Esophagus muscularis mucosa (tissue), 4 donors: ENCODE measurements around the gene NPAS4.

ENCODE experiments used
- EP300 ChIP-seq: sonication (generic); formaldehyde crosslinking; IDR thresholded peaks from one replicate; pipeline ENCODE4 v1.6.1; 2017; ENCODE audit warnings: antibody characterized with exemption
- POLR2AphosphoS5 ChIP-seq, 2 donors: sonication (generic); formaldehyde crosslinking; IDR thresholded peaks; one replicate each; pipeline ENCODE4 v1.6.1; 2017; ENCODE audit warnings: antibody characterized with exemption in 2 of 2
- TF ChIP-seq, protein P1 (sequence below), 3 experiments: fragments of 200-600 bp in 2 of 3; fragments of 450-650 bp in 1 of 3; sonication (generic) in 2 of 3; IDR thresholded peaks; one replicate each; pipeline ENCODE4 v1.5.1; 2017 to 2019; ENCODE audit warnings: antibody characterized with exemption in 3 of 3, mild to moderate bottlenecking in 2 of 3, moderate library complexity in 1 of 3

DNA sequence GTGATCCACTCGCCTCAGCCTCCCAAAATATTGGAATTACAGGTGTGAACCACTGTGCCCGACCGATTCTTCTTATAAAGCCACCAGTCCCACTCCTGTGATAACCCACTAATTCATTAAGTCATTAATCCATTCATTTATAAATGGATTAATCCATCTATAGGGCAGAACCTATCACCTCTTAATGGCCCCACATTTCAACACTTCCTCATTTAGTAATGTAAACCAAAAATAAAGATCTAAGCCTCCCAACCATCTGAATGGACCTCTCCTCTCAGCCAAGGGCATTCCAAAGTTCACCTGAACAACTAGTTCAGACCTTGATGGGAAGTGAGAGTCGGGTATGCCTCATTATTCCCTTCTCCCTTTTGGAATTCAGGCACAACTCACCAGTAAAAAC lies 27.7 kb downstream of the NPAS4 start:
- TF ChIP-seq EP300 (no peak), POLR2AphosphoS5 (IDR thresholded peaks at IDR 0.05) (no peak)
- TF ChIP-seq, protein P1, sequence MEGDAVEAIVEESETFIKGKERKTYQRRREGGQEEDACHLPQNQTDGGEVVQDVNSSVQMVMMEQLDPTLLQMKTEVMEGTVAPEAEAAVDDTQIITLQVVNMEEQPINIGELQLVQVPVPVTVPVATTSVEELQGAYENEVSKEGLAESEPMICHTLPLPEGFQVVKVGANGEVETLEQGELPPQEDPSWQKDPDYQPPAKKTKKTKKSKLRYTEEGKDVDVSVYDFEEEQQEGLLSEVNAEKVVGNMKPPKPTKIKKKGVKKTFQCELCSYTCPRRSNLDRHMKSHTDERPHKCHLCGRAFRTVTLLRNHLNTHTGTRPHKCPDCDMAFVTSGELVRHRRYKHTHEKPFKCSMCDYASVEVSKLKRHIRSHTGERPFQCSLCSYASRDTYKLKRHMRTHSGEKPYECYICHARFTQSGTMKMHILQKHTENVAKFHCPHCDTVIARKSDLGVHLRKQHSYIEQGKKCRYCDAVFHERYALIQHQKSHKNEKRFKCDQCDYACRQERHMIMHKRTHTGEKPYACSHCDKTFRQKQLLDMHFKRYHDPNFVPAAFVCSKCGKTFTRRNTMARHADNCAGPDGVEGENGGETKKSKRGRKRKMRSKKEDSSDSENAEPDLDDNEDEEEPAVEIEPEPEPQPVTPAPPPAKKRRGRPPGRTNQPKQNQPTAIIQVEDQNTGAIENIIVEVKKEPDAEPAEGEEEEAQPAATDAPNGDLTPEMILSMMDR (IDR thresholded peaks at IDR 0.05) = no peak
